ENCODE data around the gene CD79B. TPM values are rescaled to one million over a fixed set of nuclear protein-coding genes. Genes with fewer than 3 reads are reported as not detected.
"Not testable (repeated sequence)": the region's sequence is repeated elsewhere in the genome, so short reads cannot be mapped to it uniquely, and the experiment has no call there.

The CD79B gene
- total and polyA plus RNA-seq, 5 donors: 1.1 to 2.7 (median 2.4) TPM

DNA sequence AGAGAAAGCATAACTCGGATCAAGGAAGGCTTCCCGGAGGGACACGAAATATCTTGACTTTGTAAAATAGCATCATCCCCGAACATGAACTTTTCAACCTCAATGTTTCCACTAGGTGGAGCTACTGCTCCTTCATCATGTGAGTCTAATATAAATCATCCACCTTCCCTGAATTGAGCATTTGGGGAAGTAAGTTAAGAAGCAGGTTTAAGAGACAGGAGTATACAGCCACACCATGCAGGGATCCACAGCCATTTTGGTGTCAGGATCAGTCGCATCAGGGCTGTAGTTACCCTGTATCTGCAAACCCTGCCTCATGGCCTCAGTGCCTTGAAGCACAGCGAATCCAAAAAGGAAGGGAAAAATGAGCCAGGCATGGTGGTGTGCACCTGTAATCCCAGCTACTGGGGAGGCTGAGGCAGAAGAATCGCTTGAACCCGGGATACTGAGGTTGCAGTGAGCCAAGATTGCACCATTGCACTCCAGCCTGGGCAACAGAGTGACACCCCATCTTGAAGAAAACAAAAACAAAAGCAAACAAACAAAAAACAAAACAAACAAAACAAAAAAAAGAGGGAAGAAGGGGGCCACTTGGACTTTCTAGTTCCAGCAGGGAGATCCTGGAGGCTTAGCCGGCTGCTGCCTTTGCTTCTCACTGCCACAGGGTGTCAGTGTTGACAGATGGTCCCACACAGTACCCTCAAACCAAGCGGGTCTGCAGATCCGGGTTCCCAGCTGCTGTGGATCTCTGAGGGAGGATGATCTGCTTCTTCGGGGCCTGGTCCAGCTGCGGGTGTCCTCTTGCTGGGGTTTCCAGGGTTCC lies 42.9 kb downstream of the CD79B start:
- ATAC-seq (peak; percentile 77 to 80), DNase-seq (peak in 2 of 3 donors; percentile 21 to 61)
- H3K4me1 ChIP-seq (ENCODE audit: control insufficient read depth, insufficient read depth, low read length); H3K27me3 ChIP-seq (ENCODE audit: control insufficient read depth, insufficient read depth); H3K27ac ChIP-seq (ENCODE audit: low read length); H3K9me3 ChIP-seq (ENCODE audit: control insufficient read depth, low read length); H3K4me3 ChIP-seq (ENCODE audit: low read length); intact Hi-C loops (cut with DNase I): not testable (repeated sequence)
- WGBS: 28% methylated on average over 13 of the region's 13 CpGs

DNA sequence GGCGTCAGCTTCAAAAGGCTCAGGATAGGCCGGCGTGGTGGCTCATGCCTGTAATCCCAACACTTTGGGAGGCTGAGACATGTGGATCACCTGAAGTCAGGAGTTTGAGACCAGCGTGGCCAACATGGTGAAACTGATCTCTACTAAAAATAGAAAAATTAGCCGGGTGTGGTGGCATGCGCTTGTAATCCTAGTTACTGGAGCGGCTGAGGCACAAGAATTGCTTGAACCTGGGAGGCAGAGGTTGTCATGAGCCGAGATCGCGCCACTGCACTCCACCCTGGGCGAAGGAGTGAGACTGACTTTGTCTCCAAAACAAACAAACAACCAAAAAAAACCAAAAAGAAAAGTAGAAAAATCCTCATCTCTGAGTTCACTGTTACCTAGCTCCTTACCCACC lies 47.0 kb downstream of the CD79B start:
- H3K9me3 ChIP-seq (ENCODE audit: control insufficient read depth, low read length); ATAC-seq; H3K4me1 ChIP-seq (ENCODE audit: control insufficient read depth, insufficient read depth, low read length); DNase-seq; H3K27me3 ChIP-seq (ENCODE audit: control insufficient read depth, insufficient read depth); H3K27ac ChIP-seq (ENCODE audit: low read length); intact Hi-C loops (cut with DNase I); H3K4me3 ChIP-seq (ENCODE audit: low read length): not testable (repeated sequence)
- WGBS: 86% methylated on average over 11 of the region's 11 CpGs

DNA sequence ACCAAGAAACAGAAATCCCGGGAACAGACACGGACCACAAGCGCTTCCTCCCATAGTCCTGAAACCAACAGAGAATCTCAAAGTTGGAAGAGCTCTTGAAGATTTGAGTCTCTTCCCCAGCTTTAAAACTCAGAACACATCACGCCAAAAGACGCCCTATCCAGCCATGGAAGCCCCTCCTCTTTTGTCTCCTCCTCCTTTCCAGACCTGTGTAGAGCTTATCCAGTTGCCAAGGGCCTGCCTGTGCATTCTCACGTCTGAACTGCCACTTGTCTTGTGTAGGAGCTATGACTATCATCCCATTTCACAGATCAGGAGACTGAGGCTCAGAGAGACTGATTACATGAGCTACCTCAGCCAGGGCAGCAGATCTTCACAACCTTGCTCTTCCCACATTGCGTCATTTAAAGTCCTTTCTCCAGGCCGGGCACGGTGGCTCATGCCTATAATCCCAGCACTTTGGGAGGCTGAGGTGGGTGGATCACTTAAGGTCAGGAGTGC lies 49.5 kb downstream of the CD79B start:
- DNase-seq; ATAC-seq; H3K4me1 ChIP-seq (ENCODE audit: control insufficient read depth, insufficient read depth, low read length); intact Hi-C loops (cut with DNase I); H3K27me3 ChIP-seq (ENCODE audit: control insufficient read depth, insufficient read depth); H3K4me3 ChIP-seq (ENCODE audit: low read length); H3K27ac ChIP-seq (ENCODE audit: low read length); H3K9me3 ChIP-seq (ENCODE audit: control insufficient read depth, low read length): not testable (repeated sequence)
- 79% methylated on average over 9 of the region's 9 CpGs for WGBS

DNA sequence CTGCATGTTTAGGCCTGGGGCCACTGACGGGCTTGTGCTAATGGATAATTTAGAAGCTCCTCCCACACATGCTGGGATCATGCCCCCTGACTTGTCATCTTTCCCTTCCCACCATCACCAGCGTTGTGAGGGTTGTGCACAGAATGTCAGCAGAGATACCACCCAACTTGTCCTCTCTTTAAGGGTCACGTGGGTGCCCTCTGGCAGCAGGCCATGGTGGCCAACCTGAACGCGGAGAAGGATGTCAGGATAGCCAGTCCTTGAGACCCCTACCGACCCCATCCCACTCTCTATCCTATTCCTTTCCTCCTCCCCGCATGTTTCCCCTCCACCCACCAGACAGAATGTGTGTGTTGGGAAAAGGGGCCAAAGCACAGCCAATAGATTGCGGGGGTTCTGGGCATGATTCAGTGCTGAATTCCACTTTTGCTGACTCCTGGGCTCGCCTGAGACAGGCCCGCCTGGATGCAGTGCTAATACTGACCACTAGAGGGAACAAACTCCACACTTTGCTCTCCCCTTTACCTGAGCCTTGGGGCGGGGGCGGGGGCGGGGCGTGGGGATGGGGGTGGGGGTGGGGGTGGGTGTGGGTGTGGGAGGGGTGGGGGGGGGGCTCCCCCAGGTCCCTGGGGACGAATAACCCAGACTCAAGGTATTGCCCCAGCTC lies 50.1 kb downstream of the CD79B start, which contains the start of gene GH2:
TSS of gene GH2 (minus strand) at position 10 of the 667 bp plus-strand sequence. CDS start 143 bp downstream, outside the sequence.
- peak; percentile 62 to 64 for ATAC-seq
- no peak within 1 kb of the TSS for H3K27ac ChIP-seq (ENCODE audit: low read length)
- H3K9me3 ChIP-seq (ENCODE audit: control insufficient read depth, low read length): no peaks in the 10 kb centered on the region
- no peaks in the 10 kb centered on the region for H3K27me3 ChIP-seq (ENCODE audit: control insufficient read depth, insufficient read depth)
- 37% methylated on average over 15 of the region's 15 CpGs for WGBS
- peak in 1 of 3 donors; percentile 64 for DNase-seq
- intact Hi-C loops (cut with DNase I): no loop called here
- H3K4me3 ChIP-seq (ENCODE audit: low read length): no peak within 1 kb of the TSS
- H3K4me1 ChIP-seq (ENCODE audit: control insufficient read depth, insufficient read depth, low read length): no peaks in the 10 kb centered on the region

DNA sequence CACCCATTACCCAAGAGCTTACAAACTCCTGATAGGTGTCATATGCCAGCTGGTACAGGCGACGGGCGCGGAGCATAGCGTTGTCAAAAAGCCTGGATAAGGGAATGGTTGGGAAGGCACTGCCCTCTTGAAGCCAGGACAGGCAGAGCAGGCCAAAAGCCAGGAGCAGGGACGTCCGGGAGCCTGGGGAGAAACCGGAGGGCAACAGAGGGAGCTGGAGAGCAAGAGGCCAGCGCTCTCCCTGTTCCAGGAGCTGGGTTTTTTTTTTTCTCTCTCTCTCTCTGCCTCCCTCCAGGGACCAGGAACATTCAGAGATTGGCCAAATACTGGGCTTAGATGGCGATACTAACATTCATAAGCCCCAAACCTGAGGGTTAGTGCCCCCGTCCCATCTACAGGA lies 50.8 kb downstream of the CD79B start:
- H3K4me1 ChIP-seq (ENCODE audit: control insufficient read depth, insufficient read depth, low read length); H3K27me3 ChIP-seq (ENCODE audit: control insufficient read depth, insufficient read depth); H3K9me3 ChIP-seq (ENCODE audit: control insufficient read depth, low read length); DNase-seq; intact Hi-C loops (cut with DNase I); ATAC-seq; H3K4me3 ChIP-seq (ENCODE audit: low read length); H3K27ac ChIP-seq (ENCODE audit: low read length): not testable (repeated sequence)
- 58% methylated on average over 11 of the region's 11 CpGs for WGBS

DNA sequence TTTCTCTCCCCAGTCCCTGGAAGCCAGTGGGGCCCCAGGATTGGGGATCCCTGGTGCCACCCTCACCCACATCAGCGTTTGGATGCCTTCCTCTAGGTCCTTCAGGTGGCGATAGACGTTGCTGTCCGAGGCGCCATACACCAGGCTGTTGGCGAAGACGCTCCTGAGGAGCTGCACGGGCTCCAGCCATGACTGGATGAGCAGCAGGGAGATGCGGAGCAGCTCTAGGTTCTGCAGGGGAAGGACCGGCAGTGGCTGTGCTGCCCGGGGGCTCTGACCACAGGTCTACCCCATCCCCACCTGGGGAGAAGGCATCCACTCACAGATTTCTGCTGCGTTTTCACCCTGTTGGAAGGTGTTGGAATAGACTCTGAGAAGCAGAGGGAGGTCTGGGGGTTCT lies 51.4 kb downstream of the CD79B start:
- WGBS: 84% methylated on average over 12 of the region's 12 CpGs

More for the DNA sequence above, 51.4 kb downstream of the CD79B start:
- DNase-seq (no peak), ATAC-seq (no peak)
- H3K27ac ChIP-seq (ENCODE audit: low read length): no peak overlapping the region
- no peak overlapping the region for H3K4me3 ChIP-seq (ENCODE audit: low read length)
- no peaks in the 10 kb centered on the region for H3K4me1 ChIP-seq (ENCODE audit: control insufficient read depth, insufficient read depth, low read length)
- intact Hi-C loops (cut with DNase I): no loop called here
- no peaks in the 10 kb centered on the region for H3K27me3 ChIP-seq (ENCODE audit: control insufficient read depth, insufficient read depth)
- no peaks in the 10 kb centered on the region for H3K9me3 ChIP-seq (ENCODE audit: control insufficient read depth, low read length)

Other genes with a start within 250 kb of the CD79B start
- 10 to 100 TPM in 1 of 4 donors, 1 to 10 TPM in 3; 7.9 to 13.8 (median 8.2) TPM for gene LIMD2, start 232.2 kb downstream of the CD79B start, total RNA-seq
- 8.7 TPM for gene LIMD2, start 232.2 kb downstream of the CD79B start, polyA plus RNA-seq
- gene STRADA, start 190.5 kb downstream of the CD79B start, total RNA-seq: 10 to 100 TPM; 24.2 to 26.8 (median 25.3) TPM
- gene STRADA, start 190.5 kb downstream of the CD79B start, polyA plus RNA-seq: 22.0 TPM
- gene CCDC47, start 158.7 kb downstream of the CD79B start, total RNA-seq: 100 to 1,000 TPM in 2 of 4 donors, 10 to 100 TPM in 2; 90.0 to 122 (median 99.9) TPM
- 65.9 TPM for gene CCDC47, start 158.7 kb downstream of the CD79B start, polyA plus RNA-seq
- 10 to 100 TPM; 57.0 to 82.4 (median 69.6) TPM for gene DDX42, start 158.2 kb downstream of the CD79B start, total RNA-seq
- 46.9 TPM for gene DDX42, start 158.2 kb downstream of the CD79B start, polyA plus RNA-seq
- gene PSMC5, start 104.9 kb downstream of the CD79B start, total RNA-seq: 100 to 1,000 TPM; 141 to 159 (median 147) TPM
- 175 TPM for gene PSMC5, start 104.9 kb downstream of the CD79B start, polyA plus RNA-seq
- gene FTSJ3, start 104.7 kb downstream of the CD79B start, total RNA-seq: 10 to 100 TPM; 34.2 to 52.3 (median 38.2) TPM
- gene FTSJ3, start 104.7 kb downstream of the CD79B start, polyA plus RNA-seq: 17.2 TPM
- gene SMARCD2, start 89.6 kb downstream of the CD79B start, total RNA-seq: 10 to 100 TPM; 35.7 to 46.4 (median 37.4) TPM
- gene SMARCD2, start 89.6 kb downstream of the CD79B start, polyA plus RNA-seq: 27.9 TPM
- not detected for gene CSH2, start 58.7 kb downstream of the CD79B start, total RNA-seq
- not detected for gene CSH2, start 58.7 kb downstream of the CD79B start, polyA plus RNA-seq
- not detected for gene GH2, start 50.4 kb downstream of the CD79B start, total RNA-seq
- gene GH2, start 50.4 kb downstream of the CD79B start, polyA plus RNA-seq: not detected
- gene CSH1, start 35.8 kb downstream of the CD79B start, total RNA-seq: not detected
- gene CSH1, start 35.8 kb downstream of the CD79B start, polyA plus RNA-seq: not detected
- not detected for gene CSHL1, start 21.1 kb downstream of the CD79B start, total RNA-seq
- gene CSHL1, start 21.1 kb downstream of the CD79B start, polyA plus RNA-seq: not detected
- gene GH1, start 13.5 kb downstream of the CD79B start, total RNA-seq: not detected
- not detected for gene GH1, start 13.5 kb downstream of the CD79B start, polyA plus RNA-seq
- 1 to 10 TPM; 1.7 to 5.8 (median 3.0) TPM for gene SCN4A, start 40.6 kb upstream of the CD79B start, total RNA-seq
- gene SCN4A, start 40.6 kb upstream of the CD79B start, polyA plus RNA-seq: 1.6 TPM
- under 1 TPM in 3 of 4 donors, not detected in 1; 0.11 to 0.25 (median 0.15) TPM for gene PRR29, start 66.0 kb upstream of the CD79B start, total RNA-seq
- 0.45 TPM for gene PRR29, start 66.0 kb upstream of the CD79B start, polyA plus RNA-seq
- 10 to 100 TPM; 17.6 to 31.7 (median 26.3) TPM for gene ICAM2, start 88.3 kb upstream of the CD79B start, total RNA-seq
- 50.3 TPM for gene ICAM2, start 88.3 kb upstream of the CD79B start, polyA plus RNA-seq
- gene ERN1, start 197.8 kb upstream of the CD79B start, total RNA-seq: 10 to 100 TPM in 2 of 4 donors, 1 to 10 TPM in 2; 8.9 to 11.4 (median 10.0) TPM
- 3.3 TPM for gene ERN1, start 197.8 kb upstream of the CD79B start, polyA plus RNA-seq